GM12874 (cell line): ENCODE results near the gene GNAI1.

Source experiments
- TF ChIP-seq, protein P1 (sequence below): IDR thresholded peaks from 2 replicates; pipeline ENCODE4 v1.5.1; 2011; ENCODE audit warnings: low read depth, mild to moderate bottlenecking, control low read depth, low read length, moderate library complexity; ENCODE audit not compliant: insufficient read depth

The GNAI1 gene

GRCh38 chr7:80151274-80151665, 16.6 kb downstream of the GNAI1 start:
- TF ChIP-seq, protein P1, sequence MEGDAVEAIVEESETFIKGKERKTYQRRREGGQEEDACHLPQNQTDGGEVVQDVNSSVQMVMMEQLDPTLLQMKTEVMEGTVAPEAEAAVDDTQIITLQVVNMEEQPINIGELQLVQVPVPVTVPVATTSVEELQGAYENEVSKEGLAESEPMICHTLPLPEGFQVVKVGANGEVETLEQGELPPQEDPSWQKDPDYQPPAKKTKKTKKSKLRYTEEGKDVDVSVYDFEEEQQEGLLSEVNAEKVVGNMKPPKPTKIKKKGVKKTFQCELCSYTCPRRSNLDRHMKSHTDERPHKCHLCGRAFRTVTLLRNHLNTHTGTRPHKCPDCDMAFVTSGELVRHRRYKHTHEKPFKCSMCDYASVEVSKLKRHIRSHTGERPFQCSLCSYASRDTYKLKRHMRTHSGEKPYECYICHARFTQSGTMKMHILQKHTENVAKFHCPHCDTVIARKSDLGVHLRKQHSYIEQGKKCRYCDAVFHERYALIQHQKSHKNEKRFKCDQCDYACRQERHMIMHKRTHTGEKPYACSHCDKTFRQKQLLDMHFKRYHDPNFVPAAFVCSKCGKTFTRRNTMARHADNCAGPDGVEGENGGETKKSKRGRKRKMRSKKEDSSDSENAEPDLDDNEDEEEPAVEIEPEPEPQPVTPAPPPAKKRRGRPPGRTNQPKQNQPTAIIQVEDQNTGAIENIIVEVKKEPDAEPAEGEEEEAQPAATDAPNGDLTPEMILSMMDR: no peak

DNA sequence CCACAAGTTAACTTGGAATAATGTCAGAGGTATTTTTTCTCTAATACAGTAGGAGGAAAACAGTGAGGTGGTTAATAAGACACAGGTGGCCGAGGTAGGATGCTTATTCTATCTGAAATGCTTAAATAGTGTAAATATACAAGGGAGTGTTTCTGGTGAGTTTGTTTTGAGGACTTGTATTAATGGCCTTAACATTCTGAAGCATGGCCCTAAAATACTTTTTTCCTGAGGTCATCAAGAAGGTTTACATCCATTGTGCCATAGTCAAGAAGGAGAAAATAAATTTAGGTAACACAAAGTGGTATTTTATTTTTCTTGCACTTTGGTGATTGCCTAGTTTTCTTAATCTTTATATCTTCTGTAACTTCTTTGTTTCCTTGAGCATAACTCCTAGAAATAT, 18.8 kb downstream of the GNAI1 start:
- TF ChIP-seq, protein P1: no peak

DNA sequence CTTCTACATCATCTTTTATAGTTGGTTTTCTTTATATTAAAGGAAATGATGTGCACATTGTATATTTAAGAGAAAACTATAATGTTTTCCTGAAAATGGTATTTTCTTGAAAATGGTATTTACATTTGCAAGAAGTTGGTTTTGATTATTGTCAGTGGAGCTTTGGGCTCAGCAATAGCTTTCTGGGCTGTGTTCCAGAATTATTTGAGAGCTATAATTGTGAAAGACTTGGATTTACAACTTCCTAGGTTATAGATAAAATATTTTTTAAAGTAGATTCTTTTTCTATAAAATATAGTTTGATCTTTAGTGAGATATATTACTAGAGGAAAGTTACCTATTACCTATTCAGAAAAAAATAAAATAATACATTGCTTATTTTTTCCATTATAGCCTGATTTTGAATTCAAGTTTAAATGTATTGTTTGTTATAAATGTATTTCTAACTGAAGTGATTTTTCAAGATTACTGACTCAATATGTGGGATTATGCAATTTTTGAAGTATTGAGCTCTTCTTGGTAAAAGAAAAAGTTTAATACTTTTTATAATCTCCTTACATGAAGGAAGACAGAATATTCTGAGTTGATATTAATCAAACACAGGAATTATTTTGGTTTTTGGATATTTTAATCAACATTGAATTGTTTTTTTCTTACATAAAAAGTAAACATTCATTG, 20.2 kb downstream of the GNAI1 start:
- TF ChIP-seq, protein P1: no peak

- TF ChIP-seq, protein P1: no peak
These were observed 20.7 kb downstream of the GNAI1 start for GRCh38 chr7:80155374-80155773.

DNA sequence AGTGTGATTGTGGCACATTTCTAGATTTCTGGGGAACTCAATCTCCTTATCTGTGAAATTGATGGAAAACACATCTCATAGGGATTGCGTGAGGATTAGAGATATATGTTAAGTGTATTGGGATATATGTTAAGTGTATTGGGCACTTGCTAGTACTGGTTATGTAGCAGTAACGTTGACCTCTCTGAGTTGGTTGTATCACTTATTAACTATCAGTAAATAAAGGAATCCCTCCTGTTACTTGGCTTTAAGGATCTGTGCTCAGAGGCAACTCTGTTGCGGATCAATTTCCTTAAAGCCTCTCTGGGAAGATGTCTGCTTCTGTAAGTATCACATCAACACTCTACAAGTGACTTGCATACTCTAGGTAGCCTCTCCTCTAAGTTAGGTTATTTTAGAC, 25.2 kb downstream of the GNAI1 start:
- TF ChIP-seq, protein P1: no peak

GRCh38 chr7:80161466-80161865, 26.8 kb downstream of the GNAI1 start:
- TF ChIP-seq, protein P1: no peak

DNA sequence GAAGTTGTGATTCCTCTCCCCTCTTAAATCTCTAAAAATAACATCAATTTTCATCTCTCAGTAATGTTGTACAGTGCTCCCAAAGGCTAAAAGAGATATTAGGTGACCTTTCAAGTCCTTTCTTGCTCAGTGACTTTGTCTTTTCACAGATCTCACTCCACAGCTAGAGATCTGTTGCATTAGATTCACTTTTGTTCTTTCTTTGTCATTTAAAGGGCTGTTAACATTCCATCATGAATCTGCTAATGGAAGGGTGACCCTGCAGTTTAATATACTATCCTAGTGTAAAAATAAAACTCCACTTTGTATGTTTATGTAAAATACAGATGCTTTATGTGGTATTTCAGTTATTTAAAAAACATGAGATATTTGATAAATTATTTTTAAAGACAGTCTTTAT, 30.5 kb downstream of the GNAI1 start:
- TF ChIP-seq, protein P1: no peak
